CD4-positive, alpha-beta T cell (primary cell): ENCODE data around the gene DHX57. TPM values are rescaled to one million over a fixed set of nuclear protein-coding genes. Genes with fewer than 3 reads are reported as not detected.
A peak's percentile ranks its signal among the peaks of the same experiment; 100 is the strongest.

ENCODE experiments used
- ATAC-seq: fragments of 200-7000 bp; cut with Tn5 transposase; one replicate; pipeline ENCODE4 v1.10.0; 2022; ENCODE audit warnings: mild to moderate bottlenecking; ENCODE audit not compliant: poor library complexity
- CTCF ChIA-PET: fragments of 350-600 bp; sonication (Branson Sonifier 250); formaldehyde crosslinking; loops from one replicate; lab custom pipeline; 2021; ENCODE audit warnings: antibody characterized with exemption, inconsistent platforms; lab: Charles Lee
- POLR2A ChIA-PET: fragments of 350-600 bp; sonication (Branson Sonifier 250); formaldehyde crosslinking; loops from one replicate; lab custom pipeline; 2021; ENCODE audit warnings: antibody characterized with exemption, inconsistent platforms; lab: Charles Lee
- DNase-seq, 14 experiments: peaks; one replicate each; pipeline ENCODE4 v3.0.0-alpha.2; 2013 to 2020; ENCODE audit warnings: mixed read lengths in 2 of 14
- H3K27ac ChIP-seq, 2 donors: one replicate each; pipeline versions ENCODE4 v1.5.1 to v1.7.0; 2013; ENCODE audit warnings: low read length in 2 of 2, low read depth in 1 of 2, mild to moderate bottlenecking in 1 of 2
- H3K27me3 ChIP-seq, 2 experiments: 1 replicate in 1 of 2; 2 replicates in 1 of 2; pipeline versions ENCODE4 v1.6.1 to v1.7.0; 2013; ENCODE audit warnings: low read length in 2 of 2, control low read depth in 1 of 2, mild to moderate bottlenecking in 1 of 2, moderate library complexity in 1 of 2; ENCODE audit not compliant: insufficient read depth in 2 of 2, control insufficient read depth in 1 of 2
- H3K36me3 ChIP-seq: one replicate; pipeline ENCODE4 v1.6.1; 2013; ENCODE audit warnings: low read length, control low read depth; ENCODE audit not compliant: insufficient read depth
- H3K4me1 ChIP-seq: one replicate; pipeline ENCODE4 v1.6.1; 2013; ENCODE audit warnings: low read length, control low read depth; ENCODE audit not compliant: insufficient read depth
- H3K4me3 ChIP-seq: one replicate; pipeline ENCODE4 v1.5.1; 2013; ENCODE audit warnings: mild to moderate bottlenecking, low read length, moderate library complexity
- H3K9me3 ChIP-seq, 2 experiments: 1 replicate in 1 of 2; 2 replicates in 1 of 2; pipeline versions ENCODE4 v1.6.1 to v1.7.0; 2013; ENCODE audit warnings: low read length in 2 of 2, mild to moderate bottlenecking in 2 of 2, control low read depth in 1 of 2, moderate library complexity in 1 of 2; ENCODE audit not compliant: control insufficient read depth in 1 of 2, insufficient read depth in 1 of 2
- H3K27ac Mint-ChIP-seq: one replicate; pipeline ENCODE4 v1.8.0; 2020; ENCODE audit warnings: mixed read lengths
- H3K27me3 Mint-ChIP-seq: one replicate; pipeline ENCODE4 v1.8.0; 2021; ENCODE audit warnings: mixed read lengths
- H3K36me3 Mint-ChIP-seq: one replicate; pipeline ENCODE4 v1.8.0; 2021; ENCODE audit warnings: low read depth, mixed read lengths
- H3K4me1 Mint-ChIP-seq: one replicate; pipeline ENCODE4 v1.8.0; 2021; ENCODE audit warnings: low read depth, mixed read lengths
- H3K4me3 Mint-ChIP-seq: one replicate; pipeline ENCODE4 v1.8.0; 2020; ENCODE audit warnings: mild to moderate bottlenecking, mixed read lengths
- H3K9me3 Mint-ChIP-seq: one replicate; pipeline ENCODE4 v1.8.0; 2020; ENCODE audit warnings: mixed read lengths
- intact Hi-C, 2 experiments: fragments of 100-400 bp; cut with DNase I in 1 of 2; cut with micrococcal nuclease in 1 of 2; formaldehyde crosslinking; loops; one replicate each; pipeline versions ENCODE4 v1.15.1 to v1.9.0; 2023 to 2025; cut with DNase I, micrococcal nuclease
- total RNA-seq, 174 experiments: library from RNA in 2 of 174; stranded (reverse) in 2 of 174; gene quantifications; one replicate each; pipeline ENCODE4 v1.2.3 and lab custom pipeline; 2021 to 2026
- TF ChIP-seq, protein P1 (sequence below): fragments of 200-600 bp; IDR thresholded peaks from one replicate; pipeline ENCODE4 v1.8.0; 2022; ENCODE audit warnings: antibody characterized with exemption, mild to moderate bottlenecking

Gene DHX57
- total RNA-seq, 2 experiments from 2014 or later, result 13.9 to 14.1 TPM

DNA sequence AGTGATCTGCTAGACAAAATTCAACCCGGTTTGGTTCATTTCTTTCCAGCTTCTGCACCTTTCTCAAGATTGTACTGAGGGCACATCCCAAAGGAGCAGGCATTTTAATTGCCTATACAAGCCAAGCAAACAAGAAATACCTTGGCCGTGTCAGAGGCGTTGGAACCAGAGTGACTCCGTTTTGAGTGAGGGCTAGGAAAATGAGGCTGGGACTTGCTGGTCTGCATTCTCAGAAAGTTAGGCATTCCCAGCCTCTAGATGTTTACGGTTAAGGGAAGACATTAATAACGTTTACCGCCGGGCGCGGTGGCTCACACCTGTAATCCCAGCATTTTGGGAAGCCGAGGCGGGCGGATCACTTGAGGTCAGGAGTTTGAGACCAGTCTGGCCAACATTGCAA lies 99.2 kb downstream of the DHX57 start:
- Histone ChIP-seq H3K36me3 (peaks cover 8% of the 10 kb centered on the region), H3K4me1 (peaks cover 17% of the 10 kb centered on the region), H3K27ac (no peak overlapping the region), H3K9me3 (no peaks in the 10 kb centered on the region), H3K27me3 (no peaks in the 10 kb centered on the region), H3K4me3 (no peak overlapping the region)
- ChIA-PET POLR2A (interaction anchor here (0.6 to 5.0 kb wide), 2 partner anchors 25 to 38 kb away, joined by 5 to 52 read pairs; partner anchors contain the start of gene SRSF7), CTCF (interaction anchor here (1.5 kb wide), 1 partner anchor 26 kb away, joined by 3 read pairs; the partner anchor contains the start of gene SRSF7)
- TF ChIP-seq, protein P1, sequence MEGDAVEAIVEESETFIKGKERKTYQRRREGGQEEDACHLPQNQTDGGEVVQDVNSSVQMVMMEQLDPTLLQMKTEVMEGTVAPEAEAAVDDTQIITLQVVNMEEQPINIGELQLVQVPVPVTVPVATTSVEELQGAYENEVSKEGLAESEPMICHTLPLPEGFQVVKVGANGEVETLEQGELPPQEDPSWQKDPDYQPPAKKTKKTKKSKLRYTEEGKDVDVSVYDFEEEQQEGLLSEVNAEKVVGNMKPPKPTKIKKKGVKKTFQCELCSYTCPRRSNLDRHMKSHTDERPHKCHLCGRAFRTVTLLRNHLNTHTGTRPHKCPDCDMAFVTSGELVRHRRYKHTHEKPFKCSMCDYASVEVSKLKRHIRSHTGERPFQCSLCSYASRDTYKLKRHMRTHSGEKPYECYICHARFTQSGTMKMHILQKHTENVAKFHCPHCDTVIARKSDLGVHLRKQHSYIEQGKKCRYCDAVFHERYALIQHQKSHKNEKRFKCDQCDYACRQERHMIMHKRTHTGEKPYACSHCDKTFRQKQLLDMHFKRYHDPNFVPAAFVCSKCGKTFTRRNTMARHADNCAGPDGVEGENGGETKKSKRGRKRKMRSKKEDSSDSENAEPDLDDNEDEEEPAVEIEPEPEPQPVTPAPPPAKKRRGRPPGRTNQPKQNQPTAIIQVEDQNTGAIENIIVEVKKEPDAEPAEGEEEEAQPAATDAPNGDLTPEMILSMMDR, result no peak
- Mint-ChIP-seq H3K9me3 (no peaks in the 10 kb centered on the region), H3K4me1 (peaks cover 12% of the 10 kb centered on the region), H3K27me3 (peaks cover 19% of the 10 kb centered on the region), H3K27ac (no peak overlapping the region), H3K36me3 (peaks cover 23% of the 10 kb centered on the region), H3K4me3 (peak overlapping the region; percentile 85)
- no peak for DNase-seq
- intact Hi-C loops, result loop anchor here in 1 of 2 experiments (2.0 to 10.0 kb wide), 4 partner anchors 24 to 1812 kb away; partner anchors contain the start of genes DHX57, MORN2, SOS1 and STRN
- ATAC-seq, result no peak

DNA sequence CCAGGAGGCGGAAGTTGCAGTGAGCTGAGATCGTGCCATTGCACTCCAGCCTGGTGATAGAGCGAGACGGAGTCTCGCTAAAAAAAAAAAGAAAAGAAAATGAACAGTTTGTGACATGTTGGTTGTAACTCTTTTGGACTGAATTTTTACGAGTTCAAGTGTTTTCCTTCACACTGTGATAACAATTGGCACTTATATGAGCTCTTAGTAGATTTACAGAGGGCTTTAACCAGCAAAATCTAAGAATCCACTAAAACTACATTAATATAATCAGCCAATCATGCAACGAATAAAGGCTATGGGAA lies 99.9 kb downstream of the DHX57 start:
- Mint-ChIP-seq H3K27ac (no peak overlapping the region), H3K9me3 (no peaks in the 10 kb centered on the region), H3K4me3 (peak overlapping the region; percentile 85), H3K36me3 (peaks cover 16% of the 10 kb centered on the region), H3K27me3 (peaks cover 19% of the 10 kb centered on the region), H3K4me1 (peaks cover 12% of the 10 kb centered on the region)
- DNase-seq, result no peak
- intact Hi-C loops, result loop anchor here in 1 of 2 experiments (2.0 to 10.0 kb wide), 4 partner anchors 23 to 1811 kb away; partner anchors contain the start of genes DHX57, MORN2, SOS1 and STRN
- H3K27me3 ChIP-seq, result no peaks in the 10 kb centered on the region
- H3K4me3 ChIP-seq, result no peak overlapping the region
- POLR2A ChIA-PET, result interaction anchor here (0.6 to 5.0 kb wide), 3 partner anchors 25 to 174 kb away, joined by 3 to 52 read pairs (median 5); partner anchors contain the start of gene SRSF7
- H3K9me3 ChIP-seq, result no peaks in the 10 kb centered on the region
- no peak for ATAC-seq
- H3K27ac ChIP-seq, result no peak overlapping the region
- CTCF ChIA-PET, result interaction anchor here (1.5 kb wide), 1 partner anchor 25 kb away, joined by 3 read pairs; the partner anchor contains the start of gene SRSF7
- TF ChIP-seq, protein P1, result no peak
- peaks cover 2% of the 10 kb centered on the region for H3K36me3 ChIP-seq
- H3K4me1 ChIP-seq, result peaks cover 17% of the 10 kb centered on the region

DNA sequence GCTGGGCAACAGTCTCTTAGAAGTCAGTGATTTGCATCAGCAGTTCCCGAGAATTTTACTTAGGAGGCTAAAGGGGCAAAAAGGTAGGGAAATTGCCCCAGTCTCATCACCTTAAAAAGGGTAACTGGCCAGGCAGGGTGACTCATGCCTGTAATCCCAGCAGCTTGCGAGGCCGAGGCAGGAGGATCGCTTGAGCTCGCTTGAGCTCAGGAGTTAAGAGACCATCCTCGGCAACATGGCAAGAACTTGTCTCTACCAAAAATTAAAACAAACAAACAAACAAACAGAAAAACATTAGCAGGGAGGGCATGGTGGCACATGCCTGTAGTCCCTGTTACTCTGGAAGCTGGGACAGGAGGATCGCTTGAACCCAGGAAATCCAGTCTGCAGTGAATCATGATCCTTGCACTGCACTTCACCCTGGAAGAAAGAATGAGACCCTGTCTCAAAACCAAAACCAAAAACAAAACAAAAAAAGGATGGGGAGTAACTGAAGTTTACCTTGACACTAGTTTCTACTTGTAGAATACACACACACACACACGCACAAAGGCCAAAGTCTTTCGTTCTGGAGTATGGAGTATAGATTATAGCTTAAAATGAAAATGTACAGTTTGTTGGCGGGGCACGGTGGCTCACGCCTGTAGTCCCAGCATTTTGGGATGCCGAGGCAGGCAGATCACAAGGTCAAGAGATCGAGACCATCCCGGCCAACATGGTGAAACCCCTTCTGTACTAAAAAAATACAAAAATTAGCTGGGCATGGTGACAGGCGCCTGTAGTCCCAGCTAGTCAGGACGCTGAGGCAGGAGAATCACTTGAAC lies 100.4 kb downstream of the DHX57 start:
- CTCF ChIA-PET, result interaction anchor here (1.5 kb wide), 1 partner anchor 25 kb away, joined by 3 read pairs; the partner anchor contains the start of gene SRSF7
- H3K9me3 Mint-ChIP-seq, result no peaks in the 10 kb centered on the region
- H3K27me3 Mint-ChIP-seq, result peaks cover 19% of the 10 kb centered on the region

More for the DNA sequence above, 100.4 kb downstream of the DHX57 start:
- TF ChIP-seq, protein P1, result no peak
- POLR2A ChIA-PET, result interaction anchor here (0.8 to 5.0 kb wide), 2 partner anchors 24 to 173 kb away, joined by 3 to 52 read pairs; partner anchors contain the start of gene SRSF7
- intact Hi-C loops, result loop anchor here in 1 of 2 experiments (5.0 to 10.0 kb wide), 3 partner anchors 102 to 1811 kb away; partner anchors contain the start of genes DHX57, MORN2, SOS1 and STRN
- H3K36me3 Mint-ChIP-seq, result peaks cover 11% of the 10 kb centered on the region
- Histone ChIP-seq H3K9me3 (no peaks in the 10 kb centered on the region), H3K4me3 (no peak overlapping the region), H3K27me3 (no peaks in the 10 kb centered on the region), H3K36me3 (no peaks in the 10 kb centered on the region), H3K27ac (no peak overlapping the region), H3K4me1 (peaks cover 17% of the 10 kb centered on the region)
- peaks cover 12% of the 10 kb centered on the region for H3K4me1 Mint-ChIP-seq
- ATAC-seq, result no peak
- no peak for DNase-seq
- H3K4me3 Mint-ChIP-seq, result peak overlapping the region; percentile 54
- H3K27ac Mint-ChIP-seq, result no peak overlapping the region
